ENCODE measurements around the gene C1GALT1. TPM values are rescaled to one million over a fixed set of nuclear protein-coding genes. Genes with fewer than 3 reads are reported as not detected.

C1GALT1 gene
- 249 and 361 TPM in 2 replicates for total RNA-seq

DNA sequence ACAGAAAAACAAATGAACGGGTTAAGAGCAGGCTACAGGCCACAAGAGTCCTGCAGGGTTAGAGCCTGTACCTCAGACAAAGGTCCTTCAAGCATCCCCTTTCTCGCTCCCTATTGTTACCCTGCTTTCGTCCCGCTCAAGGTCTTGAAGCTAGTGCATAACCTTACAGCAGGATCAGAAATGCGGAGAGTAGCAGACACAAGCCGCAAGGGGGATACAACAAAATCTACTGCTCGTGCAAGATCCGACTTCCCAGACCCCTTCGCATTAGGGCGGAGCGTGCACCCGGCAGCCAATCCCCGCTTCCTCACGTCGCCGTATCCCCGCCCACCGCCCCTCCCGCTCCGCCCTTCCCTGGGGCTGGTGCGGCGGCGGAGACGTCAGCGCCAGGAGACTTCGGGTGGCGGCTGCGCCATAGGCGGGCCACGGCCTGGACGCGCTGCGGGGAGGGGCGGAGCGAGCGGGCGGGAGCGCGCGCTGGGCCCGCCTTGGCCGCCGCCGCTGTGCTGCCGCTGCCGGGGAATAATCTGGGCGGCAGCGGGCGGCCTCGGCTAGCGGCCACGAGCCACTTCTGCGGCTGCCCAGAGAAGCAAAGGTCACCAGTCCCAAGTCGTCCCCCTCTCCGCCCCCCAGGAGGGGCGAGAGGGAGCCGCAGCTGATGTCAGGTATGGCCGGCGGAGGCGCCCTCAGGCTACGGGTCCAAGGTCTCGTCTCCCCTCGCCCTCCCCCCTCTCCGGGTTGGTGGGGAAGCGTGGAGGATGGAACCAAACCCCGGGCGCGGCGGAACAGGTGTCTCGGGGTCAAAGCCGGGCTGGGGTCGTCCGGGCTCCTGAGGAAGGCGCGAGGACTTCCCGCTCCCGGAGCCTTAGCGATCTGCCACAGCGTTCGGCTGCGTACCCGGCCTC is at the start of gene C1GALT1:
Gene C1GALT1 (plus strand): TSS at position 389 of the 905 bp plus-strand sequence. CDS start 51,776 bp downstream, outside the sequence.

Measured in articular chondrocyte of knee joint (primary cell).